CD4-positive, alpha-beta T cell (primary cell): ENCODE data around the gene DPP4. TPM values are rescaled to one million over a fixed set of nuclear protein-coding genes. Genes with fewer than 3 reads are reported as not detected.

Experiments used
- ATAC-seq: fragments of 200-7000 bp; cut with Tn5 transposase; one replicate; pipeline ENCODE4 v1.10.0; 2022; ENCODE audit warnings: mild to moderate bottlenecking; ENCODE audit not compliant: poor library complexity
- CTCF ChIA-PET: fragments of 350-600 bp; sonication (Branson Sonifier 250); formaldehyde crosslinking; loops from one replicate; lab custom pipeline; 2021; ENCODE audit warnings: antibody characterized with exemption, inconsistent platforms; lab: Charles Lee
- POLR2A ChIA-PET: fragments of 350-600 bp; sonication (Branson Sonifier 250); formaldehyde crosslinking; loops from one replicate; lab custom pipeline; 2021; ENCODE audit warnings: antibody characterized with exemption, inconsistent platforms; lab: Charles Lee
- DNase-seq, 14 experiments: peaks; one replicate each; pipeline ENCODE4 v3.0.0-alpha.2; 2013 to 2020; ENCODE audit warnings: mixed read lengths in 2 of 14
- H3K27ac ChIP-seq, 2 donors: one replicate each; pipeline versions ENCODE4 v1.5.1 to v1.7.0; 2013; ENCODE audit warnings: low read length in 2 of 2, low read depth in 1 of 2, mild to moderate bottlenecking in 1 of 2
- H3K27me3 ChIP-seq, 2 experiments: 1 replicate in 1 of 2; 2 replicates in 1 of 2; pipeline versions ENCODE4 v1.6.1 to v1.7.0; 2013; ENCODE audit warnings: low read length in 2 of 2, control low read depth in 1 of 2, mild to moderate bottlenecking in 1 of 2, moderate library complexity in 1 of 2; ENCODE audit not compliant: insufficient read depth in 2 of 2, control insufficient read depth in 1 of 2
- H3K36me3 ChIP-seq: one replicate; pipeline ENCODE4 v1.6.1; 2013; ENCODE audit warnings: low read length, control low read depth; ENCODE audit not compliant: insufficient read depth
- H3K4me1 ChIP-seq: one replicate; pipeline ENCODE4 v1.6.1; 2013; ENCODE audit warnings: low read length, control low read depth; ENCODE audit not compliant: insufficient read depth
- H3K4me3 ChIP-seq: one replicate; pipeline ENCODE4 v1.5.1; 2013; ENCODE audit warnings: mild to moderate bottlenecking, low read length, moderate library complexity
- H3K9me3 ChIP-seq, 2 experiments: 1 replicate in 1 of 2; 2 replicates in 1 of 2; pipeline versions ENCODE4 v1.6.1 to v1.7.0; 2013; ENCODE audit warnings: low read length in 2 of 2, mild to moderate bottlenecking in 2 of 2, control low read depth in 1 of 2, moderate library complexity in 1 of 2; ENCODE audit not compliant: control insufficient read depth in 1 of 2, insufficient read depth in 1 of 2
- H3K27ac Mint-ChIP-seq: one replicate; pipeline ENCODE4 v1.8.0; 2020; ENCODE audit warnings: mixed read lengths
- H3K27me3 Mint-ChIP-seq: one replicate; pipeline ENCODE4 v1.8.0; 2021; ENCODE audit warnings: mixed read lengths
- H3K36me3 Mint-ChIP-seq: one replicate; pipeline ENCODE4 v1.8.0; 2021; ENCODE audit warnings: low read depth, mixed read lengths
- H3K4me1 Mint-ChIP-seq: one replicate; pipeline ENCODE4 v1.8.0; 2021; ENCODE audit warnings: low read depth, mixed read lengths
- H3K4me3 Mint-ChIP-seq: one replicate; pipeline ENCODE4 v1.8.0; 2020; ENCODE audit warnings: mild to moderate bottlenecking, mixed read lengths
- H3K9me3 Mint-ChIP-seq: one replicate; pipeline ENCODE4 v1.8.0; 2020; ENCODE audit warnings: mixed read lengths
- intact Hi-C, 2 experiments: fragments of 100-400 bp; cut with DNase I in 1 of 2; cut with micrococcal nuclease in 1 of 2; formaldehyde crosslinking; loops; one replicate each; pipeline versions ENCODE4 v1.15.1 to v1.9.0; 2023 to 2025; cut with DNase I, micrococcal nuclease
- total RNA-seq, 174 experiments: library from RNA in 2 of 174; stranded (reverse) in 2 of 174; gene quantifications; one replicate each; pipeline ENCODE4 v1.2.3 and lab custom pipeline; 2021 to 2026
- TF ChIP-seq, protein P1 (sequence below): fragments of 200-600 bp; IDR thresholded peaks from one replicate; pipeline ENCODE4 v1.8.0; 2022; ENCODE audit warnings: antibody characterized with exemption, mild to moderate bottlenecking

Gene DPP4
- total RNA-seq, 2 experiments from 2014 or later = 15.5 to 16.7 TPM

- POLR2A ChIA-PET = no interaction called here
- DNase-seq = no peak
- Mint-ChIP-seq H3K4me1 (no peaks in the 10 kb centered on the region), H3K9me3 (no peaks in the 10 kb centered on the region), H3K36me3 (peaks cover 12% of the 10 kb centered on the region), H3K4me3 (no peak overlapping the region), H3K27me3 (no peaks in the 10 kb centered on the region), H3K27ac (no peak overlapping the region)
- ATAC-seq = no peak
- H3K9me3 ChIP-seq = no peaks in the 10 kb centered on the region
- no peak overlapping the region for H3K4me3 ChIP-seq
- H3K4me1 ChIP-seq = no peaks in the 10 kb centered on the region
- H3K36me3 ChIP-seq = peaks cover 55% of the 10 kb centered on the region
- no peaks in the 10 kb centered on the region for H3K27me3 ChIP-seq
- H3K27ac ChIP-seq = no peak overlapping the region
- TF ChIP-seq, protein P1, sequence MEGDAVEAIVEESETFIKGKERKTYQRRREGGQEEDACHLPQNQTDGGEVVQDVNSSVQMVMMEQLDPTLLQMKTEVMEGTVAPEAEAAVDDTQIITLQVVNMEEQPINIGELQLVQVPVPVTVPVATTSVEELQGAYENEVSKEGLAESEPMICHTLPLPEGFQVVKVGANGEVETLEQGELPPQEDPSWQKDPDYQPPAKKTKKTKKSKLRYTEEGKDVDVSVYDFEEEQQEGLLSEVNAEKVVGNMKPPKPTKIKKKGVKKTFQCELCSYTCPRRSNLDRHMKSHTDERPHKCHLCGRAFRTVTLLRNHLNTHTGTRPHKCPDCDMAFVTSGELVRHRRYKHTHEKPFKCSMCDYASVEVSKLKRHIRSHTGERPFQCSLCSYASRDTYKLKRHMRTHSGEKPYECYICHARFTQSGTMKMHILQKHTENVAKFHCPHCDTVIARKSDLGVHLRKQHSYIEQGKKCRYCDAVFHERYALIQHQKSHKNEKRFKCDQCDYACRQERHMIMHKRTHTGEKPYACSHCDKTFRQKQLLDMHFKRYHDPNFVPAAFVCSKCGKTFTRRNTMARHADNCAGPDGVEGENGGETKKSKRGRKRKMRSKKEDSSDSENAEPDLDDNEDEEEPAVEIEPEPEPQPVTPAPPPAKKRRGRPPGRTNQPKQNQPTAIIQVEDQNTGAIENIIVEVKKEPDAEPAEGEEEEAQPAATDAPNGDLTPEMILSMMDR = no peak
- intact Hi-C loops = no loop called here
- CTCF ChIA-PET = no interaction called here
Measured at GRCh38 chr2:162044586-162044985, 29.4 kb downstream of the DPP4 start.

DNA sequence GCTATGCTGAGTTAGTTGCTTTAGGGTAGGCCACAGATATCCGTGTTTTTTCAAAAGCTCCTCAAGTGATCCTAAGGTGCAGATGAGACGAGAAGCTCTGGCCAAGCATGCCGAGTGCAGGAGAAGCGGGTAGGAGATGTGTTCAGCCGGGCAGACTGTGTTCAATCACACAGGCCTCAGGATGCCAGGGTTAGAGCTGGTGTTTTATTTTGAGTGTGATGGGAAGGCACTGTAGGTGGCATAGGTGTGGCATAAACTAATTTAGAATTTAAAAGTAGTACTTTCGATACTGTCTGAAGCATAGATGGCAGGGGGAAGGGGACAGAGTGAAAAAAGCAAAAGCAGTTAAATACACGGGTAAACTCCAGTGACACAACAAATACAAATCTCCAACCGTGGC is 30.9 kb downstream of the DPP4 start:
- H3K27me3 Mint-ChIP-seq = no peaks in the 10 kb centered on the region
- peaks cover 18% of the 10 kb centered on the region for H3K36me3 Mint-ChIP-seq
- H3K4me3 Mint-ChIP-seq = no peak overlapping the region
- no peak overlapping the region for H3K4me3 ChIP-seq
- H3K36me3 ChIP-seq = peaks cover 68% of the 10 kb centered on the region
- no peaks in the 10 kb centered on the region for H3K9me3 Mint-ChIP-seq
- no peak overlapping the region for H3K27ac ChIP-seq
- TF ChIP-seq, protein P1 = no peak
- no peaks in the 10 kb centered on the region for H3K9me3 ChIP-seq
- no peaks in the 10 kb centered on the region for H3K4me1 Mint-ChIP-seq
- H3K27ac Mint-ChIP-seq = no peak overlapping the region
- ATAC-seq = no peak
- no peaks in the 10 kb centered on the region for H3K4me1 ChIP-seq
- ChIA-PET POLR2A (interaction anchor here (0.9 kb wide), 1 partner anchor 32 kb away, joined by 3 read pairs; no protein-coding TSS in a partner anchor), CTCF (interaction anchor here (1.0 kb wide), 1 partner anchor 40 kb away, joined by 3 read pairs; no protein-coding TSS in a partner anchor)
- intact Hi-C loops = no loop called here
- no peaks in the 10 kb centered on the region for H3K27me3 ChIP-seq
- no peak for DNase-seq

- Histone ChIP-seq H3K27me3 (no peaks in the 10 kb centered on the region), H3K36me3 (peaks cover 68% of the 10 kb centered on the region), H3K9me3 (no peaks in the 10 kb centered on the region), H3K4me1 (no peaks in the 10 kb centered on the region), H3K4me3 (no peak overlapping the region), H3K27ac (no peak overlapping the region)
- no peak for DNase-seq
- TF ChIP-seq, protein P1 = no peak
- H3K27ac Mint-ChIP-seq = no peak overlapping the region
- ATAC-seq = no peak
- no peaks in the 10 kb centered on the region for H3K9me3 Mint-ChIP-seq
- POLR2A ChIA-PET = interaction anchor here (0.6 kb wide), 1 partner anchor 20 kb away, joined by 3 read pairs; no protein-coding TSS in a partner anchor
- H3K27me3 Mint-ChIP-seq = no peaks in the 10 kb centered on the region
- CTCF ChIA-PET = no interaction called here
- intact Hi-C loops = no loop called here
- peaks cover 32% of the 10 kb centered on the region for H3K36me3 Mint-ChIP-seq
- no peak overlapping the region for H3K4me3 Mint-ChIP-seq
- peaks cover 2% of the 10 kb centered on the region for H3K4me1 Mint-ChIP-seq
Measured at GRCh38 chr2:162041485-162041884, 32.5 kb downstream of the DPP4 start.
